SU-DHL-6 (cell line): ENCODE data around the gene ELAVL2.

ENCODE experiments used
- CTCF ChIP-seq: fragments of 200-600 bp; sonication (generic); IDR thresholded peaks from one replicate; pipeline ENCODE4 v1.5.1; 2017; ENCODE audit warnings: antibody characterized with exemption, mild to moderate bottlenecking, low read length, moderate library complexity; ENCODE audit not compliant: insufficient read depth, poor library complexity, severe bottlenecking
- EZH2phosphoT487 ChIP-seq: fragments of 200-600 bp; sonication (generic), shearing (Covaris generic); conservative IDR thresholded peaks from 2 replicates; pipeline ENCODE4 v1.6.1; 2018; ENCODE audit warnings: mild to moderate bottlenecking, antibody characterized with exemption, low read length, moderate library complexity, mixed read lengths

- TF ChIP-seq CTCF (no peak), EZH2phosphoT487 (no peak)
Measured at GRCh38 chr9:23686257-23686656, 139.8 kb downstream of the ELAVL2 start.
